Smooth muscle cell (in vitro differentiated cells): Measurements from ENCODE around the gene KANSL1L. TPM values are rescaled to one million over a fixed set of nuclear protein-coding genes. Genes with fewer than 3 reads are reported as not detected.

Source experiments
- DNase-seq: peaks from one replicate; lab custom pipeline; 2025; ENCODE audit not compliant: unreplicated experiment; lab: John Stamatoyannopoulos, UW
- H2AFZ ChIP-seq: fragments of 200-600 bp; sonication (generic); 2 replicates; pipeline ENCODE4 v1.6.0; 2016; ENCODE audit warnings: antibody characterized with exemption, low read depth, mild to moderate bottlenecking
- H3F3A ChIP-seq: fragments of 200-600 bp; sonication (generic); 2 replicates; pipeline ENCODE4 v1.6.0; 2017; ENCODE audit warnings: antibody characterized with exemption, low read depth
- H3K27ac ChIP-seq: fragments of 200-600 bp; sonication (generic); 2 replicates; pipeline ENCODE4 v1.5.1; 2016; ENCODE audit warnings: low read depth, mild to moderate bottlenecking
- H3K27me3 ChIP-seq: fragments of 200-600 bp; sonication (generic); 2 replicates; pipeline ENCODE4 v1.6.1; 2016; ENCODE audit warnings: low read depth, mild to moderate bottlenecking
- H3K36me3 ChIP-seq: fragments of 200-600 bp; sonication (generic); 2 replicates; pipeline ENCODE4 v1.5.1; 2016; ENCODE audit warnings: low read depth
- H3K4me1 ChIP-seq: fragments of 200-600 bp; sonication (generic); 2 replicates; pipeline ENCODE4 v1.5.1; 2016; ENCODE audit warnings: low read depth
- H3K4me2 ChIP-seq: fragments of 200-600 bp; sonication (generic); 2 replicates; pipeline ENCODE4 v1.6.0; 2016; ENCODE audit warnings: mild to moderate bottlenecking
- H3K4me3 ChIP-seq: fragments of 200-600 bp; sonication (generic); 2 replicates; pipeline ENCODE4 v1.5.1; 2016; ENCODE audit warnings: mild to moderate bottlenecking
- H3K79me2 ChIP-seq: fragments of 200-600 bp; sonication (generic); 2 replicates; pipeline ENCODE4 v1.6.0; 2016; ENCODE audit warnings: low read depth, mild to moderate bottlenecking
- H3K9ac ChIP-seq: fragments of 200-600 bp; sonication (generic); 2 replicates; pipeline ENCODE4 v1.6.0; 2016; ENCODE audit warnings: low read depth
- H3K9me3 ChIP-seq: fragments of 200-600 bp; sonication (generic); replicated peaks from 2 replicates; pipeline ENCODE4 v1.5.1; 2016; ENCODE audit warnings: low read depth
- H4K20me1 ChIP-seq: fragments of 200-600 bp; sonication (generic); 2 replicates; pipeline ENCODE4 v1.6.0; 2016; ENCODE audit warnings: low read depth
- WGBS: methylation state at CpG from one replicate; pipeline ENCODE4 v1.1.7; 2016; ENCODE audit warnings: low lambda C conversion rate; 5-methylcytosine and 5-hydroxymethylcytosine counted together
- polyA plus RNA-seq: library from polyadenylated mRNA; unstranded; fragments of >200 nt; fragmentation: Nextera tagmentation; extraction: Ambion mirVana; gene quantifications from 2 replicates; pipeline ENCODE4 v1.2.1, GENCODE V29; 2016
- total RNA-seq: library from RNA; depleted of rRNA; stranded (reverse); fragments of >200 nt; gene quantifications from 2 replicates; pipeline ENCODE4 v1.2.3, GENCODE V29; 2014
- TF ChIP-seq, protein P1 (sequence below): fragments of 200-600 bp; sonication (generic); IDR thresholded peaks from 2 replicates; pipeline ENCODE4 v1.5.1; 2017; ENCODE audit warnings: borderline replicate concordance, mild to moderate bottlenecking, antibody characterized with exemption; ENCODE audit not compliant: insufficient read depth, poor library complexity, severe bottlenecking

Gene KANSL1L
- total and polyA plus RNA-seq, 2 experiments from 2014 or later: 3.6 to 27.0 TPM

DNA sequence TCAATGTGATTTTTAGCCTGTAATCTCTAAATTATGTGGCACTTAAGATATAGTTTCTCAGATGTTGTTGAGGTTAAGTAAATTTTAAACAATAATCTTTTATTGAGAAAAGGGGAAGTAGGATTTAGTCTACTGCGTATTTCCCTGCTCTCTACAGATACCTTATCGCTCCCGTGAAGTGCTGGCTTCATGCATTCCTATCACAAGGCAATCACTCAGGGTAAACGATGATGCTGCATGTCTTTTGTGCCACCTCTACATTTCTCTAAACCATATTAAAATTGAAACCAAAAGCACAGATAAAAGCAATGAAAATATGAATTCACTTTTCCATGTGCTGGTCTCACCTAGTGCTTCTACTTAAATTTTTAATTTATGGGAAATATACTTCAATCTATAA is 183.2 kb downstream of the KANSL1L start:
- Histone ChIP-seq H3K4me3 (no peak overlapping the region), H4K20me1 (no peaks in the 10 kb centered on the region), H3K4me1 (no peaks in the 10 kb centered on the region), H3F3A (no peaks in the 10 kb centered on the region), H3K9me3 (no peaks in the 10 kb centered on the region), H3K79me2 (no peaks in the 10 kb centered on the region), H2AFZ (no peak overlapping the region), H3K36me3 (no peaks in the 10 kb centered on the region), H3K9ac (no peak overlapping the region), H3K4me2 (no peak overlapping the region), H3K27me3 (peaks cover 14% of the 10 kb centered on the region), H3K27ac (no peak overlapping the region)
- no peak for DNase-seq
- TF ChIP-seq, protein P1, sequence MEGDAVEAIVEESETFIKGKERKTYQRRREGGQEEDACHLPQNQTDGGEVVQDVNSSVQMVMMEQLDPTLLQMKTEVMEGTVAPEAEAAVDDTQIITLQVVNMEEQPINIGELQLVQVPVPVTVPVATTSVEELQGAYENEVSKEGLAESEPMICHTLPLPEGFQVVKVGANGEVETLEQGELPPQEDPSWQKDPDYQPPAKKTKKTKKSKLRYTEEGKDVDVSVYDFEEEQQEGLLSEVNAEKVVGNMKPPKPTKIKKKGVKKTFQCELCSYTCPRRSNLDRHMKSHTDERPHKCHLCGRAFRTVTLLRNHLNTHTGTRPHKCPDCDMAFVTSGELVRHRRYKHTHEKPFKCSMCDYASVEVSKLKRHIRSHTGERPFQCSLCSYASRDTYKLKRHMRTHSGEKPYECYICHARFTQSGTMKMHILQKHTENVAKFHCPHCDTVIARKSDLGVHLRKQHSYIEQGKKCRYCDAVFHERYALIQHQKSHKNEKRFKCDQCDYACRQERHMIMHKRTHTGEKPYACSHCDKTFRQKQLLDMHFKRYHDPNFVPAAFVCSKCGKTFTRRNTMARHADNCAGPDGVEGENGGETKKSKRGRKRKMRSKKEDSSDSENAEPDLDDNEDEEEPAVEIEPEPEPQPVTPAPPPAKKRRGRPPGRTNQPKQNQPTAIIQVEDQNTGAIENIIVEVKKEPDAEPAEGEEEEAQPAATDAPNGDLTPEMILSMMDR: no peak
- 81% methylated on average over 4 of the region's 4 CpGs for WGBS

DNA sequence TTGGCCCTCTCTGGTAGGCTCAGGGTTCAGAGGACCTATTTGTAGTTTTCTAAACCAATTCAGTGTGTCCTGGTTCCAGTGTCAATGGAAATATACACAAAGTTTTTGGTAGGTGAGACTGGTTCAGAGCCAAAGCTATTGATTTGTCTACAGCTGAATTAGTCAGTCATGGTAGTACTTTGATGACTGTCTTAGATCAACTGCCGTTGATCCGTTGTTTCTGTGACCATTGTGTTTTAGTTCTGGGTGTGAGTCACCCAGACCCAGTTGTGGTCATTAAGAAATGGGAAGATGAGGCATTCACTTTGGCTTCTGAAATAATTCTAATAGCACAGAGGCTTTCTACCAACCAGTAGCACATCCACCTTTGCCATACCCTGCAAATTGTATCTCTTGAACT is 184.8 kb downstream of the KANSL1L start:
- Histone ChIP-seq H3K4me2 (no peak overlapping the region), H2AFZ (no peak overlapping the region), H4K20me1 (no peaks in the 10 kb centered on the region), H3K9me3 (no peaks in the 10 kb centered on the region), H3K27me3 (peaks cover 14% of the 10 kb centered on the region), H3K4me3 (no peak overlapping the region), H3F3A (no peaks in the 10 kb centered on the region), H3K9ac (no peak overlapping the region), H3K79me2 (no peaks in the 10 kb centered on the region), H3K27ac (no peak overlapping the region), H3K36me3 (no peaks in the 10 kb centered on the region), H3K4me1 (no peaks in the 10 kb centered on the region)
- TF ChIP-seq, protein P1: no peak
- no peak for DNase-seq
- WGBS: 84% methylated on average over 2 of the region's 2 CpGs

DNA sequence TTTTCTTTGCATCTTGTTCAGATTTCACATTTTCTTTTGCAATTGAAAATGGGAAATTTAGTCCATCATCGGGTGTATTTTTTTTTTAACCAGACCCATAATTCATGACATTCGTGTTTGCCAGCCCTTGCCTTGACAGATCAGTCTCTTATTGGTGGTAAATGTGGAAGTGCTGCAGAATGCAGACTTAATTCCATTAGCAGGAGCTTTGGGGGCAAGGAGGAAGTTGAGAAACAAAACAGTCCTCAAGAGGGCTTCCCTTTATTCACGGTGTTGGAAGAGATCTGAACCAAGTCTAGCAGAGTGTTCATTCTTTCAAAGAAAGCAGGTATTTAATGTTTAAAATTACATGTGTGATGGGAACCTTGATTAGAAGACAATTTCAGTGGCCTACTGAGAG is 185.3 kb downstream of the KANSL1L start:
- no peaks in the 10 kb centered on the region for H3K4me1 ChIP-seq
- H3K4me3 ChIP-seq: no peak overlapping the region
- no peaks in the 10 kb centered on the region for H3K79me2 ChIP-seq
- peaks cover 11% of the 10 kb centered on the region for H3K27me3 ChIP-seq
- TF ChIP-seq, protein P1: no peak
- no peak overlapping the region for H3K27ac ChIP-seq
- H3F3A ChIP-seq: no peaks in the 10 kb centered on the region
- DNase-seq: no peak
- H3K9ac ChIP-seq: no peak overlapping the region
- H3K9me3 ChIP-seq: no peaks in the 10 kb centered on the region
- H4K20me1 ChIP-seq: no peaks in the 10 kb centered on the region
- WGBS: 80% methylated on average over 3 of the region's 3 CpGs
- H3K4me2 ChIP-seq: no peak overlapping the region
- H2AFZ ChIP-seq: no peak overlapping the region
- no peaks in the 10 kb centered on the region for H3K36me3 ChIP-seq

DNA sequence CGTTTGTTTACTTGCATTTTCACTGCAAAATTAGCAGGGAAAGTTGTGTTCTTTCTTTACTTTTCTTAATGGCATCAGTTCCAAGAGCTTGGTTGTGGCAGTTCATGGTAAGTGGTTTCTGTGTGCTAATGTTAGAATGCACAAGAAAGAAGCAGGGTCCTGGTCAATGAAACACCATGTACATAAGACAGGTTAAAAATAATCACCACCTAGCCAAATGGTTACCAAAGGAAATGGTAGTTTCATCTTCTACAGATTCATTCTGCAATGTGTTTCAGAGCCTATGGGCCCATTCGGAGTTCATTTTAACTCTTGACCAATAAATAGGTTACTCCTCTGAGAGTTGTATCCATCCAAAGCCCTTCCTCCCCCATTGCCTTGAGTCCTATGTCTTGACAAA is 186.9 kb downstream of the KANSL1L start:
- H3F3A ChIP-seq: no peaks in the 10 kb centered on the region
- no peaks in the 10 kb centered on the region for H3K79me2 ChIP-seq
- H3K4me3 ChIP-seq: no peak overlapping the region
- no peak overlapping the region for H3K4me2 ChIP-seq
- no peak overlapping the region for H2AFZ ChIP-seq
- H3K9ac ChIP-seq: no peak overlapping the region
- no peaks in the 10 kb centered on the region for H3K27me3 ChIP-seq
- DNase-seq: no peak
- no peak overlapping the region for H3K27ac ChIP-seq
- no peaks in the 10 kb centered on the region for H3K36me3 ChIP-seq
- no peaks in the 10 kb centered on the region for H3K4me1 ChIP-seq
- 87% methylated on average over 2 of the region's 2 CpGs for WGBS
- TF ChIP-seq, protein P1: no peak
- H4K20me1 ChIP-seq: no peaks in the 10 kb centered on the region
- no peaks in the 10 kb centered on the region for H3K9me3 ChIP-seq
